GM18867 (cell line): ENCODE measurements around the gene CCDC30.
"Not testable (repeated sequence)": the region's sequence is repeated elsewhere in the genome, so short reads cannot be mapped to it uniquely, and the experiment has no call there.

ENCODE experiments used
- ATAC-seq: cut with Tn5 transposase; IDR thresholded peaks from one replicate; pipeline ENCODE4 v1.9.1; 2021; ENCODE audit warnings: mild to moderate bottlenecking, moderate library complexity; ENCODE audit not compliant: unreplicated experiment

Gene CCDC30

GRCh38 chr1:42449256-42449655 is 13.8 kb upstream of the CCDC30 start:
- ATAC-seq = no peak

- no peak for ATAC-seq
Measured at GRCh38 chr1:42450061-42450460, 13.0 kb upstream of the CCDC30 start.

- ATAC-seq = no peak
Measured at GRCh38 chr1:42453386-42453785, 9.7 kb upstream of the CCDC30 start.

- no peak for ATAC-seq
Measured at GRCh38 chr1:42454403-42454802, 8.7 kb upstream of the CCDC30 start.

- ATAC-seq = peak; percentile 78
Measured at GRCh38 chr1:42456010-42456753, 6.9 kb upstream of the CCDC30 start, which contains the start of the genes PPCS and ZMYND12. TSS of gene PPCS (plus strand) at chr1:42456543. CDS start at chr1:42456566, 23 bp downstream. TSS of gene ZMYND12 (minus strand) at chr1:42456022. CDS start at chr1:42455997, 25 bp downstream.

GRCh38 chr1:42456754-42457089 is 6.4 kb upstream of the CCDC30 start:
- peak; percentile 72 for ATAC-seq

GRCh38 chr1:42461196-42461595 is 1.9 kb upstream of the CCDC30 start:
- no peak for ATAC-seq

- ATAC-seq = no peak
Measured at GRCh38 chr1:42463921-42464320, 835 bp downstream of the CCDC30 start.

GRCh38 chr1:42466030-42466429 is 2.9 kb downstream of the CCDC30 start:
- no peak for ATAC-seq

GRCh38 chr1:42469727-42470126 is 6.6 kb downstream of the CCDC30 start:
- ATAC-seq = peak; percentile 48

GRCh38 chr1:42476605-42477004 is 13.5 kb downstream of the CCDC30 start:
- no peak for ATAC-seq

GRCh38 chr1:42477354-42477753 is 14.3 kb downstream of the CCDC30 start:
- ATAC-seq = not testable (repeated sequence)

- ATAC-seq = no peak
Measured at GRCh38 chr1:42477775-42478174, 14.7 kb downstream of the CCDC30 start.

- ATAC-seq = no peak
Measured at GRCh38 chr1:42479621-42480020, 16.5 kb downstream of the CCDC30 start.

- no peak for ATAC-seq
Measured at GRCh38 chr1:42480921-42481320, 17.8 kb downstream of the CCDC30 start.

GRCh38 chr1:42482635-42483153 is 19.6 kb downstream of the CCDC30 start:
- ATAC-seq = no peak

GRCh38 chr1:42484382-42484781 is 21.3 kb downstream of the CCDC30 start:
- no peak for ATAC-seq

- no peak for ATAC-seq
Measured at GRCh38 chr1:42490237-42490636, 27.2 kb downstream of the CCDC30 start.

GRCh38 chr1:42502031-42502430 is 38.9 kb downstream of the CCDC30 start:
- not testable (repeated sequence) for ATAC-seq

- no peak for ATAC-seq
Measured at GRCh38 chr1:42504535-42505128, 41.5 kb downstream of the CCDC30 start.

- no peak for ATAC-seq
Measured at GRCh38 chr1:42506576-42506975, 43.5 kb downstream of the CCDC30 start.

- ATAC-seq = not testable (repeated sequence)
Measured at GRCh38 chr1:42511581-42512155, 48.6 kb downstream of the CCDC30 start.
